Hepatocyte (in vitro differentiated cells): ENCODE data around the gene IMPACT.

ENCODE experiments used
- CTCF ChIP-seq: fragments of 200-600 bp; sonication (generic); IDR thresholded peaks from 2 replicates; pipeline ENCODE4 v1.5.1; 2016; ENCODE audit warnings: antibody characterized with exemption, mild to moderate bottlenecking; ENCODE audit not compliant: poor library complexity
- EZH2 ChIP-seq: fragments of 200-600 bp; sonication (generic); IDR thresholded peaks from 2 replicates; pipeline ENCODE4 v1.6.1; 2016; ENCODE audit warnings: antibody characterized with exemption, mild to moderate bottlenecking, borderline replicate concordance

GRCh38 chr18:24426073-24426397 lies 435 bp upstream of the IMPACT start:
- TF ChIP-seq CTCF (no peak), EZH2 (no peak)
